Caki2 (cell line): Measurements from ENCODE around the gene KIAA0513. TPM values are rescaled to one million over a fixed set of nuclear protein-coding genes. Genes with fewer than 3 reads are reported as not detected.
"Not testable (repeated sequence)": the region's sequence is repeated elsewhere in the genome, so short reads cannot be mapped to it uniquely, and the experiment has no call there.

Source experiments
- DNase-seq: peaks from one replicate; pipeline ENCODE4 v3.0.0-alpha.2; 2015; ENCODE audit warnings: low read depth
- in situ Hi-C: cut with HindIII; loops from 2 replicates; pipeline ENCODE4 v1.10.0; 2016; ENCODE audit warnings: low sequenced_read_pairs, low pct_unique_long_range_greater_than_20kb, mixed read lengths
- total RNA-seq: library from RNA; depleted of rRNA; stranded (reverse); fragments of >200 nt; shearing (Covaris generic); gene quantifications from 2 replicates; pipeline ENCODE4 v1.2.3, GENCODE V29; 2014; ENCODE audit warnings: low replicate concordance

Gene KIAA0513
- total RNA-seq, 1 experiment from 2014 or later: 1.7 TPM

GRCh38 chr16:85025781-85026653 is 1.6 kb upstream of the KIAA0513 start:
- in situ Hi-C loops: no loop called here
- no peak for DNase-seq

GRCh38 chr16:85026703-85027102 is 892 bp upstream of the KIAA0513 start:
- DNase-seq: no peak
- in situ Hi-C loops: no loop called here

- DNase-seq: no peak
- in situ Hi-C loops: no loop called here
Observed at GRCh38 chr16:85027958-85028684, 526 bp downstream of the KIAA0513 start.

- peak; percentile 27 for DNase-seq
- in situ Hi-C loops: no loop called here
Observed at GRCh38 chr16:85028685-85029407, 1.3 kb downstream of the KIAA0513 start.

- in situ Hi-C loops: no loop called here
- DNase-seq: peak; percentile 52
Observed at GRCh38 chr16:85029408-85029784, 1.8 kb downstream of the KIAA0513 start.

GRCh38 chr16:85029981-85030401 is 2.4 kb downstream of the KIAA0513 start:
- DNase-seq: no peak
- in situ Hi-C loops: no loop called here

GRCh38 chr16:85031451-85031850 is 3.9 kb downstream of the KIAA0513 start:
- DNase-seq: no peak
- in situ Hi-C loops: no loop called here

GRCh38 chr16:85032187-85032586 is 4.6 kb downstream of the KIAA0513 start:
- in situ Hi-C loops, DNase-seq: not testable (repeated sequence)

- in situ Hi-C loops: no loop called here
- no peak for DNase-seq
Observed at GRCh38 chr16:85033171-85033570, 5.6 kb downstream of the KIAA0513 start.

GRCh38 chr16:85034591-85035433 is 7.2 kb downstream of the KIAA0513 start:
- in situ Hi-C loops: no loop called here

GRCh38 chr16:85036236-85037049 is 8.8 kb downstream of the KIAA0513 start:
- DNase-seq: no peak
- in situ Hi-C loops: no loop called here

More at GRCh38 chr16:85034591-85035433, 7.2 kb downstream of the KIAA0513 start:
- DNase-seq: no peak

- DNase-seq: peak; percentile 83
- in situ Hi-C loops: no loop called here
Observed at GRCh38 chr16:85037050-85037410, 9.4 kb downstream of the KIAA0513 start.

GRCh38 chr16:85037721-85038120 is 10.1 kb downstream of the KIAA0513 start:
- in situ Hi-C loops: no loop called here
- DNase-seq: no peak

- in situ Hi-C loops: no loop called here
- no peak for DNase-seq
Observed at GRCh38 chr16:85040685-85041084, 13.1 kb downstream of the KIAA0513 start.

- no peak for DNase-seq
- in situ Hi-C loops: no loop called here
Observed at GRCh38 chr16:85041219-85042166, 13.9 kb downstream of the KIAA0513 start.

GRCh38 chr16:85042167-85042526 is 14.6 kb downstream of the KIAA0513 start:
- no peak for DNase-seq
- in situ Hi-C loops: no loop called here
